Smooth muscle cell (in vitro differentiated cells): ENCODE data around the gene NEU2. TPM values are rescaled to one million over a fixed set of nuclear protein-coding genes. Genes with fewer than 3 reads are reported as not detected.

Experiments used
- DNase-seq: peaks from one replicate; lab custom pipeline; 2025; ENCODE audit not compliant: unreplicated experiment; lab: John Stamatoyannopoulos, UW
- H2AFZ ChIP-seq: fragments of 200-600 bp; sonication (generic); 2 replicates; pipeline ENCODE4 v1.6.0; 2016; ENCODE audit warnings: antibody characterized with exemption, low read depth, mild to moderate bottlenecking
- H3F3A ChIP-seq: fragments of 200-600 bp; sonication (generic); 2 replicates; pipeline ENCODE4 v1.6.0; 2017; ENCODE audit warnings: antibody characterized with exemption, low read depth
- H3K27ac ChIP-seq: fragments of 200-600 bp; sonication (generic); 2 replicates; pipeline ENCODE4 v1.5.1; 2016; ENCODE audit warnings: low read depth, mild to moderate bottlenecking
- H3K27me3 ChIP-seq: fragments of 200-600 bp; sonication (generic); 2 replicates; pipeline ENCODE4 v1.6.1; 2016; ENCODE audit warnings: low read depth, mild to moderate bottlenecking
- H3K36me3 ChIP-seq: fragments of 200-600 bp; sonication (generic); 2 replicates; pipeline ENCODE4 v1.5.1; 2016; ENCODE audit warnings: low read depth
- H3K4me1 ChIP-seq: fragments of 200-600 bp; sonication (generic); 2 replicates; pipeline ENCODE4 v1.5.1; 2016; ENCODE audit warnings: low read depth
- H3K4me2 ChIP-seq: fragments of 200-600 bp; sonication (generic); 2 replicates; pipeline ENCODE4 v1.6.0; 2016; ENCODE audit warnings: mild to moderate bottlenecking
- H3K4me3 ChIP-seq: fragments of 200-600 bp; sonication (generic); 2 replicates; pipeline ENCODE4 v1.5.1; 2016; ENCODE audit warnings: mild to moderate bottlenecking
- H3K79me2 ChIP-seq: fragments of 200-600 bp; sonication (generic); 2 replicates; pipeline ENCODE4 v1.6.0; 2016; ENCODE audit warnings: low read depth, mild to moderate bottlenecking
- H3K9ac ChIP-seq: fragments of 200-600 bp; sonication (generic); 2 replicates; pipeline ENCODE4 v1.6.0; 2016; ENCODE audit warnings: low read depth
- H3K9me3 ChIP-seq: fragments of 200-600 bp; sonication (generic); replicated peaks from 2 replicates; pipeline ENCODE4 v1.5.1; 2016; ENCODE audit warnings: low read depth
- H4K20me1 ChIP-seq: fragments of 200-600 bp; sonication (generic); 2 replicates; pipeline ENCODE4 v1.6.0; 2016; ENCODE audit warnings: low read depth
- CTCF ChIP-seq: fragments of 200-600 bp; sonication (generic); IDR thresholded peaks from 2 replicates; pipeline ENCODE4 v1.5.1; 2017; ENCODE audit warnings: borderline replicate concordance, mild to moderate bottlenecking, antibody characterized with exemption; ENCODE audit not compliant: insufficient read depth, poor library complexity, severe bottlenecking
- WGBS: methylation state at CpG from one replicate; pipeline ENCODE4 v1.1.7; 2016; ENCODE audit warnings: low lambda C conversion rate; 5-methylcytosine and 5-hydroxymethylcytosine counted together
- polyA plus RNA-seq: library from polyadenylated mRNA; unstranded; fragments of >200 nt; fragmentation: Nextera tagmentation; extraction: Ambion mirVana; gene quantifications from 2 replicates; pipeline ENCODE4 v1.2.1, GENCODE V29; 2016
- total RNA-seq: library from RNA; depleted of rRNA; stranded (reverse); fragments of >200 nt; gene quantifications from 2 replicates; pipeline ENCODE4 v1.2.3, GENCODE V29; 2014

Gene NEU2
- total and polyA plus RNA-seq, 2 experiments from 2014 or later: 0.94 TPM; not detected in 1

GRCh38 chr2:233075966-233076339, 43.5 kb downstream of the NEU2 start:
- H3F3A ChIP-seq: no peaks in the 10 kb centered on the region
- no peak overlapping the region for H3K4me3 ChIP-seq
- WGBS: 66% methylated on average over 2 of the region's 2 CpGs
- H3K36me3 ChIP-seq: no peaks in the 10 kb centered on the region
- H3K4me1 ChIP-seq: no peaks in the 10 kb centered on the region
- no peaks in the 10 kb centered on the region for H3K79me2 ChIP-seq
- H3K9me3 ChIP-seq: no peaks in the 10 kb centered on the region
- no peak for DNase-seq
- H3K9ac ChIP-seq: no peak overlapping the region
- no peak for TF ChIP-seq CTCF
- H3K27me3 ChIP-seq: no peaks in the 10 kb centered on the region
- H3K27ac ChIP-seq: no peak overlapping the region
- H3K4me2 ChIP-seq: no peak overlapping the region
- no peaks in the 10 kb centered on the region for H4K20me1 ChIP-seq
- no peak overlapping the region for H2AFZ ChIP-seq

DNA sequence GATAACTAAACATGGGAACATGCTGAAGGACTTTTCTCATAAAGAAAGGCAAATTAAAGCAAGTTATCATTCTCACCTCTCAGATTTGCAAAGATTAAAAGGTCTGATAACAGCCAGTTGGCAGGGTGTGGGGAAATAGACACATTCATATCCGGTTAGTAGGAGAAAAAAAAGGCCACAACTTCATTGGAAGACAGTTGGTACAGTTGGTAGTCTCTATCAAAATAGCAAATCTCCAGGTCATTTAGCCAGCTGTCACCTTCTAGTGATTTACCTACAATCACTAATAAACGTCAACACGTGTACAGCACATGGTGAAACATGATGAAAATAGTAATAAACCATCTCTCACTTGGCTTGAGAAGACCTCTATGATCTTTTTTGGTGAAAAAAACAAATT, 44.3 kb downstream of the NEU2 start:
- no peaks in the 10 kb centered on the region for H4K20me1 ChIP-seq
- no peak for TF ChIP-seq CTCF
- H3K36me3 ChIP-seq: no peaks in the 10 kb centered on the region
- DNase-seq: no peak
- no peaks in the 10 kb centered on the region for H3K79me2 ChIP-seq
- H3K4me1 ChIP-seq: no peaks in the 10 kb centered on the region
- no peak overlapping the region for H3K9ac ChIP-seq
- no peak overlapping the region for H3K27ac ChIP-seq
- no peak overlapping the region for H2AFZ ChIP-seq
- H3K27me3 ChIP-seq: no peaks in the 10 kb centered on the region
- 87% methylated on average over 3 of the region's 3 CpGs for WGBS
- no peak overlapping the region for H3K4me2 ChIP-seq
- no peaks in the 10 kb centered on the region for H3K9me3 ChIP-seq
- H3K4me3 ChIP-seq: no peak overlapping the region
- H3F3A ChIP-seq: no peaks in the 10 kb centered on the region

GRCh38 chr2:233079473-233079877, 47.0 kb downstream of the NEU2 start:
- no peaks in the 10 kb centered on the region for H3K9me3 ChIP-seq
- H3K27ac ChIP-seq: no peak overlapping the region
- 87% methylated on average over 10 of the region's 10 CpGs for WGBS
- H2AFZ ChIP-seq: no peak overlapping the region
- TF ChIP-seq CTCF: no peak
- no peaks in the 10 kb centered on the region for H3K27me3 ChIP-seq
- no peaks in the 10 kb centered on the region for H3K36me3 ChIP-seq
- no peaks in the 10 kb centered on the region for H4K20me1 ChIP-seq
- no peak overlapping the region for H3K9ac ChIP-seq
- H3K4me3 ChIP-seq: no peak overlapping the region
- H3K4me1 ChIP-seq: peaks cover 3% of the 10 kb centered on the region
- H3K4me2 ChIP-seq: no peak overlapping the region
- no peaks in the 10 kb centered on the region for H3K79me2 ChIP-seq
- H3F3A ChIP-seq: no peaks in the 10 kb centered on the region
- DNase-seq: no peak

DNA sequence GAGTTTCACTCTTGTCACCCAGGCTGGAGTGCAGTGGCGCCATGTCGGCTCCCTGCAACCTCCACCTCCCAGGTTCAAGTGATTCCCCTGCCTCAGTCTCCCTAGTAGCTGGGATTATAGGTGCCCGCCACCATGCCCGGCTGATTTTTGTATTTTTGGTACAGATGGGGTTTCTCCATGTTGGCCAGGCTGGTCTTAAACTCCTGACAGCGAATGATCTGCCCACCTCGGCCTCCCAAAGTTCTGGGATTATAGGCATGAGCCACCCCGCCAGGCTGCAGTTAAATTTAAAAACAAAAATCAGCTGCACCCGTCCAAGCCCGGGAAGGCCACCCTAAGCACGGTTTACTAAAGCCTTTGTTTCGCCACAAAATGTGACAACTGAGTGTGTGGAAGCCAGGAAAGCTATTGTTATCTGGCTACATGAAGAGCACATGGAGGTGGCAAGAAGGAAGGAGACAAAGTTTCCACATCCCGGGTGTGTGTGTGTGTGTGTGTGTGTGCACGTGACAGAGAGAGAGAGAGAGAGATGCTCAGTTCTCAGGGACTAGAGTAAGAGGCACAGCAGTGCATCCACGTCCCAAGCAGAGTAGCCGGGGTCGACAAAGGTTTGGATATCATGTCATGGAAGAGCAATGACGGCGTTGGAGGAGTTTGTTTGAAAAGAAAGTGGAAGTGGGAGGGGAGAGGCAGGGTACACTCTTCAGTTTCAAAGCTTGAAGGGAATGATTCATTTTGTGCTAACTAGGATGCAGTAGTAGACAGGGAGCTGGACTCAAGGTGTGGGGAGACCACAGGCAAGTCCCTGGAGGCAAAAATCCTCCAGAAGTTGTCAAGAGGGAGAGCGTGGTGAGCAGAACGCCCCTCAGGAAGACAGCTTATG, 47.7 kb downstream of the NEU2 start:
- Histone ChIP-seq H3K4me3 (no peak overlapping the region), H2AFZ (no peak overlapping the region), H3K4me2 (no peak overlapping the region), H3K9me3 (no peaks in the 10 kb centered on the region), H3F3A (no peaks in the 10 kb centered on the region), H3K9ac (no peak overlapping the region), H4K20me1 (no peaks in the 10 kb centered on the region), H3K79me2 (no peaks in the 10 kb centered on the region), H3K27me3 (no peaks in the 10 kb centered on the region), H3K27ac (no peak overlapping the region), H3K36me3 (no peaks in the 10 kb centered on the region), H3K4me1 (peaks cover 8% of the 10 kb centered on the region)
- DNase-seq: no peak
- TF ChIP-seq CTCF: no peak
- 94% methylated on average over 20 of the region's 20 CpGs for WGBS
